IPS-18c (cell line): ENCODE data around the gene C1QBP.

ENCODE experiments used
- H3K4me3 ChIP-seq: 2 replicates; pipeline ENCODE4 v1.7.0; 2013; ENCODE audit warnings: low read depth, mild to moderate bottlenecking, low read length, moderate library complexity; ENCODE audit not compliant: insufficient read depth
- H3K9me3 ChIP-seq: one replicate; pipeline ENCODE4 v1.6.1; 2013; ENCODE audit warnings: mild to moderate bottlenecking, low read length, moderate library complexity; ENCODE audit not compliant: control insufficient read depth, insufficient read depth

Gene C1QBP

GRCh38 chr17:5438716-5439445 is at the start of gene C1QBP:
TSS of gene C1QBP (minus strand) at chr17:5439155. CDS start at chr17:5439073, 82 bp downstream.
- Histone ChIP-seq H3K9me3 (no peaks in the 10 kb centered on the region), H3K4me3 (peak within 1 kb of the TSS; percentile 99)

- H3K9me3 ChIP-seq = no peaks in the 10 kb centered on the region
Observed at GRCh38 chr17:5488752-5489151, 49.8 kb upstream of the C1QBP start.

GRCh38 chr17:5486206-5487124 is 47.5 kb upstream of the C1QBP start, which contains the start of gene MIS12:
TSS of gene MIS12 (plus strand) at chr17:5486566. CDS start at chr17:5488863, 2,297 bp downstream.
- Histone ChIP-seq H3K4me3 (peak within 1 kb of the TSS; percentile 98), H3K9me3 (no peaks in the 10 kb centered on the region)

More at GRCh38 chr17:5488752-5489151, 49.8 kb upstream of the C1QBP start:
- no peak overlapping the region for H3K4me3 ChIP-seq

GRCh38 chr17:5485270-5486205 is 46.6 kb upstream of the C1QBP start, which contains the start of gene DERL2:
TSS of gene DERL2 (minus strand) at chr17:5486178. CDS start at chr17:5486161, 17 bp downstream.
- Histone ChIP-seq H3K4me3 (peak within 1 kb of the TSS; percentile 98), H3K9me3 (no peaks in the 10 kb centered on the region)

- H3K4me3 ChIP-seq = no peak overlapping the region
- no peaks in the 10 kb centered on the region for H3K9me3 ChIP-seq
Observed at GRCh38 chr17:5481451-5481850, 42.5 kb upstream of the C1QBP start.

- no peaks in the 10 kb centered on the region for H3K9me3 ChIP-seq
- H3K4me3 ChIP-seq = no peak overlapping the region
Observed at GRCh38 chr17:5480962-5481361, 42.0 kb upstream of the C1QBP start.

- H3K9me3 ChIP-seq = no peaks in the 10 kb centered on the region
- H3K4me3 ChIP-seq = no peak overlapping the region
Observed at GRCh38 chr17:5478992-5479391, 40.0 kb upstream of the C1QBP start.

- Histone ChIP-seq H3K4me3 (no peak overlapping the region), H3K9me3 (no peaks in the 10 kb centered on the region)
Observed at GRCh38 chr17:5473906-5474305, 35.0 kb upstream of the C1QBP start.

- Histone ChIP-seq H3K4me3 (no peak overlapping the region), H3K9me3 (no peaks in the 10 kb centered on the region)
Observed at GRCh38 chr17:5472511-5472910, 33.6 kb upstream of the C1QBP start.

GRCh38 chr17:5468075-5468473 is 29.1 kb upstream of the C1QBP start:
- no peaks in the 10 kb centered on the region for H3K9me3 ChIP-seq

GRCh38 chr17:5467416-5467815 is 28.5 kb upstream of the C1QBP start:
- Histone ChIP-seq H3K4me3 (peak overlapping the region; percentile 80), H3K9me3 (no peaks in the 10 kb centered on the region)

More at GRCh38 chr17:5468075-5468473, 29.1 kb upstream of the C1QBP start:
- peak overlapping the region; percentile 80 for H3K4me3 ChIP-seq

- no peak overlapping the region for H3K4me3 ChIP-seq
- H3K9me3 ChIP-seq = no peaks in the 10 kb centered on the region
Observed at GRCh38 chr17:5466295-5466694, 27.3 kb upstream of the C1QBP start.

GRCh38 chr17:5464717-5465507 is 26.0 kb upstream of the C1QBP start:
- H3K4me3 ChIP-seq = no peak overlapping the region

GRCh38 chr17:5446786-5447185 is 7.8 kb upstream of the C1QBP start:
- Histone ChIP-seq H3K4me3 (no peak overlapping the region), H3K9me3 (no peaks in the 10 kb centered on the region)

More at GRCh38 chr17:5464717-5465507, 26.0 kb upstream of the C1QBP start:
- H3K9me3 ChIP-seq = no peaks in the 10 kb centered on the region

GRCh38 chr17:5444209-5444608 is 5.3 kb upstream of the C1QBP start:
- no peaks in the 10 kb centered on the region for H3K9me3 ChIP-seq
- no peak overlapping the region for H3K4me3 ChIP-seq

- Histone ChIP-seq H3K9me3 (no peaks in the 10 kb centered on the region), H3K4me3 (no peak overlapping the region)
Observed at GRCh38 chr17:5443728-5444127, 4.8 kb upstream of the C1QBP start.
